Frontal cortex (tissue), 4 donors: ENCODE measurements around the gene EPS15. TPM values are rescaled to one million over a fixed set of nuclear protein-coding genes. Genes with fewer than 3 reads are reported as not detected.
"Not testable (repeated sequence)": the region's sequence is repeated elsewhere in the genome, so short reads cannot be mapped to it uniquely, and the experiment has no call there.

ENCODE experiments used
- DNase-seq, 2 donors: peaks; one replicate each; pipeline ENCODE4 v3.0.0; 2012; ENCODE audit warnings: low spot score in 2 of 2
- FAIRE-seq: peaks from 2 replicates; lab custom pipeline; 2012; peaks lifted over from hg19 to GRCh38; lab: Jason Lieb, UNC
- total RNA-seq: library from RNA; depleted of rRNA; stranded (reverse); fragments of >200 nt; gene quantifications from one replicate; pipeline ENCODE4 v1.2.3, GENCODE V29; 2014
- donor health status: control.
- donor health status: control.
- donor health status: control.

The EPS15 gene
- 224 TPM for total RNA-seq

GRCh38 chr1:51519048-51519864 is at the start of gene EPS15:
Gene EPS15 (minus strand): TSS chr1:51519266. CDS start chr1:51519231, 35 bp downstream.
- DNase-seq (peak; percentile 90 to 94), FAIRE-seq (no peak)

DNA sequence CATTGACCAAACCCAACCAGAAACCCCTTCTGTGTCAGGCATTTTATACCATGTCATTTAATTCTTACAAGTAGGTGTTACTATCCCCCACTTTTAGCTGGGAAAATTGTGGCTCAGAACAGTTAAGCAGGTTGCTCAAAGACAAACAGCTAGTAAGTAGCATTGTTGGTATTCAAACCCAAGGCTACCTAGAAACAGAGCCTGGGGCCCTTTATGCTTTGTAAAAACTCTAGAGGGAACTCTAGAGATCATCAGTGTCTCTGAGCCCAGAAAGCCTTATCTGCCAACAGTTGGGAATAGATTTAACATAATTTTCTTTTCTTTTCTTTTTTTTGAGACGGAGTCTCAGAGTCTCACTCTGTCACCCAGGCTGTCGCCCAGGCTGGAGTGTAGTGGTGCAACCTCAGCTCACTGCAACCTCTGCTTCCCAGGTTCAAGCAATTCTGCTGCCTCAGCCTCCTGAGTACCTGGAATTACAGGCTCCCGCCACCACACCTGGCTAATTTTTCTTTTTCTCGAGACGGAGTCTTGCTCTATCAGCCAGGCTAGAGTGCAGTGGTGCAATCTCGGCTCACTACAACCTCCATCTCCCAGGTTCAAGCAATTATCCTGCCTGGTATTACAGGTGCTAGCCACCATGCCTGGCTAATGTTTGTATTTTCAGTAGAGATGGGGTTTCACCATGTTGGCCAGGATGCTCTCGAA is 49.3 kb upstream of the EPS15 start:
- DNase-seq: no peak
- no peak for FAIRE-seq

GRCh38 chr1:51567653-51568052 is 48.6 kb upstream of the EPS15 start:
- FAIRE-seq (no peak), DNase-seq (no peak)

GRCh38 chr1:51566260-51566659 is 47.2 kb upstream of the EPS15 start:
- DNase-seq: no peak
- no peak for FAIRE-seq

DNA sequence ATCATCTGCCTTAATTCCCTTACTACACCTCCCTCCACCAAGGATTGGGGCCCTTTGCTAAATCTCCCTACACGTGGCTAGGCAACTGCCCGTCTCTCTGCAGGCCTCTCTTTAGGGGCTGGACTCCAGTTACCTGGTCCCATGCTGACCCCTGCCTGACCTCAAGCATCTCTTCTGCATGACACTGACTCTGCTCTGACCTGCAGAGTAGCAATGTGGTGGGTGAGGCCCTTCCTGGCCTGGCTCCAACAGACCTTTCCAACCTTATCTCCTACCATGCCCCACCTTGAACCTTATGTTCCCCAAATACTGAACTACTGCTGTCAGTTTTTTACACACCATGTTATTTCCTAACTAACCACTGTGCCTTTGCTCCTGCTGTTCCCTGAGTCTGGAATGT is 45.9 kb upstream of the EPS15 start:
- no peak for FAIRE-seq
- DNase-seq: no peak

DNA sequence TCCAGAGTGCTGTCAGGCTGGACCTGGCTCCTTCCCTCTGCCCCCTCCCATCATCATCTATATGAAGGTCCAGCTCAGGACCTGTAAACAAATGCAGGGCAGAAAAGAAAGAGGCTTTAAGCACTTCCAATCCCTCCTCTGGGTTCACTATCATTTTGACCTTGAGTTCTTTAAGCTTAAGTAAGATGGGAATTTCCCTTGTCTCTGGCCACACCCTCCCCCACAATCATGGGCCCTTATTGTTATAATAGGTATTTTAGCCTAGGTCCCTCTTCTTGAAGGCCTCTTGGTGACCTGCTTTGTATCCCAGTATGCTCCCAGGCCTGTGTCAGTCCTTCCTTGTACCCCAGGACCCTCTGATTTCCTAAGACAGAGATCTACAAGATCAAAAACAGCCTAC is 45.1 kb upstream of the EPS15 start:
- no peak for DNase-seq
- FAIRE-seq: no peak

GRCh38 chr1:51561702-51562101 is 42.6 kb upstream of the EPS15 start:
- FAIRE-seq (no peak), DNase-seq (no peak)

DNA sequence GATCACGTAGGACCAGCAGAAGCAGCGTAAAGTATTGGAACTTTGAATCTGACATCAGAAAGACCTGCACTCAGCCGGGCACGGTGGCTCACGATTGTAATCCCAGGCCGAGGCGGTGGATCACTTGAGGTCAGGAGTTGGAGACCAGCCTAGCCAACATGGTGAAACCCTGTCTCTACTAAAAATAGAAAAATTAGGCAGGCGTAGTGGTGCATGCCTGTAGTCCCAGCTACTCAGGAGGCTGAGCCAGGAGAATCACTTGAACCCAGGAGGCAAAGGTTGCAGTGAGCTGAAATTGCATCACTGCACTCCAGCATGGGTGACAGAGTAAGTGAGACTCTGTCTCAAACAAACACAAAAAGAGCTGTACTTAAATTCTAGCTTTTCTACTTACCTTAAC is 41.8 kb upstream of the EPS15 start:
- not testable (repeated sequence) for DNase-seq, FAIRE-seq

GRCh38 chr1:51560034-51560433 is 41.0 kb upstream of the EPS15 start:
- DNase-seq (no peak), FAIRE-seq (no peak)

GRCh38 chr1:51559501-51559900 is 40.4 kb upstream of the EPS15 start:
- no peak for DNase-seq
- FAIRE-seq: no peak

DNA sequence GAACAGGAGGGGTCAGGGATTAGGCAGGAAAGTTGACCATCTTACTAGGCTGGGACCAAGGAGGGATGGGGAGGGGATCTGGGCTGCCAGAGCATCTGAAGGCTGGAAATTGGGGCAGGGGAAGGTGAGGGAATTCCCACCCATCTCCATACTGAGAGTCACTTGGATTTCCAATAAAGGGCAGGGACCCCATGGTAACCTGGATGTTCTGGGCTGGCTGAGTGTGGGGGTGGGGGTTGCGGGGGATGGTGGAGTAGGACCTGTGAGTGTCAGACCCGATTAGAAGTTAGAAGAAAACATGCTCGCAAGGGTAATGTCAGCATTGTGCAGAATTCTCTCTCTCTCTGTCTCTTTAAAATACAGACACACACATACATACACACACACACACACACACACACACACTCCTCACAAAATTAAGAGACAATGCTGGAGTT is 40.0 kb upstream of the EPS15 start:
- DNase-seq (no peak), FAIRE-seq (no peak)

GRCh38 chr1:51558375-51558924 is 39.4 kb upstream of the EPS15 start:
- FAIRE-seq: no peak
- no peak for DNase-seq

GRCh38 chr1:51557168-51557567 is 38.1 kb upstream of the EPS15 start:
- FAIRE-seq: no peak
- no peak for DNase-seq

DNA sequence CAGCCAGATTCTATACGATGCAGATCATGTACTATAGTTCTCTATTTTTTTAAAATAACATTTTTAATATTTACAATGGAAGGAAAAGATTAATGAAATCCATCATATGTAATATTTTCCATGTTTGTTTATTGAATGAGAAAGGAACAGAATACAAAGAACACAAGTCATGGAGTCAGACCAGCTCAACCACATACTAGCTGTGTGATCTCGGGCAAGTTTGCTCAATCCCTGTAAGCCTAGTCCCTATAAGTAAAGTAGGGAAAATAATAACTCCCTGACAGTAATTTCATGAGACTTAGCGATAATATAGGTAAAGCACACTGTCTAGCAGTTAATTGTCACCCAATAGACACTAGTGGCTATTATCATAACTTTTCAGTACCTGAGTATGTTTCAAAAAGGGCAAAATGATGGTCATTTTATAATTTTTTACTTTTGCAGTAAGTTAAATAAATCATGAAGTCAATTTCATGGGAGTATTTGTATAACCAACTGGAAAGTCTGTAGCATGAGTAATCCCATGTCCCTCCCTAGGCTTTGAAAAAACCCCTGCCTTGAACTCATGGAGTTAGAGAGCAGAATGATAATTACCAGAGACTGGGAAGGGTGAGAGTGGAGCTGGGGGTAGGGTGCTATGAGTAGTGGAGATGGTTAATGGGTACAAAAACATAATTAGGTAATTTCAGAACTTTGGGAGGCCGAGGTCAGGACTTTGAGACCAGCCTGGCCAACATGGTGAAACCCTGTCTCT is 37.0 kb upstream of the EPS15 start:
- DNase-seq (no peak), FAIRE-seq (no peak)

- DNase-seq (no peak), FAIRE-seq (no peak)
Observed at GRCh38 chr1:51553911-51554310, 34.8 kb upstream of the EPS15 start.

- DNase-seq (no peak), FAIRE-seq (no peak)
Observed at GRCh38 chr1:51552929-51553807, 34.1 kb upstream of the EPS15 start.

GRCh38 chr1:51551848-51552296 is 32.8 kb upstream of the EPS15 start:
- no peak for DNase-seq
- FAIRE-seq: no peak

- DNase-seq (no peak), FAIRE-seq (no peak)
Observed at GRCh38 chr1:51551081-51551480, 32.0 kb upstream of the EPS15 start.

- FAIRE-seq (no peak), DNase-seq (no peak)
Observed at GRCh38 chr1:51549901-51550300, 30.8 kb upstream of the EPS15 start.
